GM12878 (cell line): Measurements from ENCODE around the gene COL24A1. TPM values are rescaled to one million over a fixed set of nuclear protein-coding genes. Genes with fewer than 3 reads are reported as not detected.

Experiments
- ATAC-seq: fragments of 200-7000 bp; cut with Tn5 transposase; 3 replicates; pipeline ENCODE4 v1.9.1; 2020; ENCODE audit warnings: mild to moderate bottlenecking, moderate library complexity
- BruUV-seq: library from RNA; stranded (reverse); fragments of 400-500 nt; replicated peaks from 2 replicates; lab custom pipeline; 2021; lab: Mats Ljungman, UMichigan
- CTCF ChIA-PET: fragments of 300-600 bp; sonication (Branson Sonifier 250); formaldehyde crosslinking; extraction: SDS; loops from one replicate; lab custom pipeline; 2021; ENCODE audit warnings: inconsistent platforms; lab: Yijun Ruan, JAX
- POLR2A ChIA-PET: fragments of 350-600 bp; formaldehyde crosslinking; extraction: SDS; loops from one replicate; lab custom pipeline; 2021; ENCODE audit warnings: inconsistent platforms; lab: Charles Lee
- RAD21 ChIA-PET: fragments of 300-600 bp; sonication (Branson Sonifier 250); formaldehyde crosslinking; loops from one replicate; lab custom pipeline; 2023; ENCODE audit warnings: antibody characterized with exemption; ENCODE audit not compliant: unreplicated experiment; lab: Charles Lee
- SMC1A ChIA-PET: fragments of 300-600 bp; sonication (Branson Sonifier 250); formaldehyde crosslinking; loops from one replicate; lab custom pipeline; 2023; ENCODE audit not compliant: unreplicated experiment, uncharacterized antibody; lab: Charles Lee
- DNase-seq: peaks from one replicate; pipeline ENCODE4 v3.0.0-alpha.2; 2011; ENCODE audit warnings: low read depth, low spot score
- FAIRE-seq: peaks from 3 replicates; lab custom pipeline; 2011; peaks lifted over from hg19 to GRCh38; lab: Jason Lieb, UNC
- H2AFZ ChIP-seq: 2 replicates; pipeline ENCODE4 v1.6.0; 2011; ENCODE audit warnings: low read depth, low read length, control low read depth; ENCODE audit not compliant: control insufficient read depth
- H3K27ac ChIP-seq: 2 replicates; pipeline ENCODE4 v1.5.1; 2011; ENCODE audit warnings: control low read depth; ENCODE audit not compliant: control insufficient read depth, insufficient read depth
- H3K27me3 ChIP-seq, 2 experiments: replicated peaks in 1 of 2; 2 replicates each; pipeline versions ENCODE4 v1.6.0 to v1.6.1; 2011; ENCODE audit warnings: low read length in 1 of 2; ENCODE audit not compliant: control insufficient read depth in 2 of 2, insufficient read depth in 2 of 2
- H3K36me3 ChIP-seq, 2 experiments: 2 replicates each; pipeline ENCODE4 v1.5.1; 2011; ENCODE audit warnings: low read length in 1 of 2; ENCODE audit not compliant: control insufficient read depth in 2 of 2, insufficient read depth in 2 of 2
- H3K4me1 ChIP-seq: 2 replicates; pipeline ENCODE4 v1.6.1; 2011; ENCODE audit warnings: mild to moderate bottlenecking, low read length, moderate library complexity, mixed read lengths; ENCODE audit not compliant: control insufficient read depth, insufficient read depth
- H3K4me2 ChIP-seq: 2 replicates; pipeline ENCODE4 v1.6.0; 2011; ENCODE audit warnings: control low read depth; ENCODE audit not compliant: control insufficient read depth, insufficient read depth
- H3K4me3 ChIP-seq: fragments of 200-600 bp; sonication (generic); 2 replicates; pipeline ENCODE4 v1.5.1; 2016
- H3K79me2 ChIP-seq: 2 replicates; pipeline ENCODE4 v1.6.0; 2011; ENCODE audit warnings: low read length; ENCODE audit not compliant: control insufficient read depth, insufficient read depth
- H3K9ac ChIP-seq: 2 replicates; pipeline ENCODE4 v1.8.0; 2011; ENCODE audit warnings: low read length, control low read depth, mixed read lengths; ENCODE audit not compliant: control insufficient read depth, insufficient read depth
- H3K9me3 ChIP-seq: replicated peaks from 3 replicates; pipeline ENCODE4 v1.5.1; 2011; ENCODE audit warnings: mild to moderate bottlenecking, low read length; ENCODE audit not compliant: control insufficient read depth, insufficient read depth
- H4K20me1 ChIP-seq: 2 replicates; pipeline ENCODE4 v1.6.0; 2011; ENCODE audit not compliant: control insufficient read depth, insufficient read depth
- ATF2 ChIP-seq: IDR thresholded peaks from 2 replicates; pipeline ENCODE4 v1.6.1; 2012; ENCODE audit warnings: low read length, inconsistent platforms
- BCLAF1 ChIP-seq: fragments of 450-650 bp; IDR thresholded peaks from 2 replicates; pipeline ENCODE4 v1.6.1; 2017; ENCODE audit warnings: antibody characterized with exemption, mild to moderate bottlenecking, moderate library complexity
- EED ChIP-seq: sonication (generic); IDR thresholded peaks from 2 replicates; pipeline ENCODE4 v1.6.1; 2016; ENCODE audit warnings: antibody characterized with exemption, low read depth
- ELK1 ChIP-seq: IDR thresholded peaks from 2 replicates; pipeline ENCODE4 v1.6.1; 2012; ENCODE audit warnings: low read depth, low read length, improper control_type of control experiment
- FOXK2 ChIP-seq: fragments of 450-650 bp; IDR thresholded peaks from 2 replicates; pipeline ENCODE4 v1.6.1; 2017; ENCODE audit warnings: mild to moderate bottlenecking, moderate library complexity
- FOXM1 ChIP-seq: IDR thresholded peaks from 2 replicates; pipeline ENCODE4 v1.6.1; 2012; ENCODE audit warnings: low read depth, mild to moderate bottlenecking, inconsistent platforms, low read length, moderate library complexity
- KDM1A ChIP-seq: fragments of 200-600 bp; sonication (generic); IDR thresholded peaks from 2 replicates; pipeline ENCODE4 v1.6.1; 2016; ENCODE audit warnings: borderline replicate concordance
- MEF2A ChIP-seq: IDR thresholded peaks from 2 replicates; pipeline ENCODE4 v1.6.1; 2011; ENCODE audit warnings: low read depth, mild to moderate bottlenecking, low read length, moderate library complexity; ENCODE audit not compliant: insufficient read depth
- MYB ChIP-seq: fragments of 150-350 bp; IDR thresholded peaks from 2 replicates; pipeline ENCODE4 v1.6.1; 2014; ENCODE audit warnings: mild to moderate bottlenecking, low read depth, low read length, borderline replicate concordance
- NFXL1 ChIP-seq: fragments of 450-650 bp; IDR thresholded peaks from 2 replicates; pipeline ENCODE4 v1.6.1; 2017; ENCODE audit warnings: antibody characterized with exemption, mild to moderate bottlenecking, borderline replicate concordance
- RBBP5 ChIP-seq: fragments of 200-600 bp; sonication (generic); conservative IDR thresholded peaks from 2 replicates; pipeline ENCODE4 v1.6.1; 2016
- STAT1 ChIP-seq: fragments of 450-650 bp; conservative IDR thresholded peaks from 2 replicates; pipeline ENCODE4 v1.6.1; 2014; ENCODE audit warnings: antibody characterized with exemption, mild to moderate bottlenecking
- WGBS: methylation state at CpG from one replicate; pipeline ENCODE4 v1.1.6; 2016; ENCODE audit warnings: low lambda C conversion rate; ENCODE audit not compliant: insufficient replicate concordance, insufficient coverage; ENCODE audit errors: missing lambda C conversion rate; 5-methylcytosine and 5-hydroxymethylcytosine counted together
- in situ Hi-C: fragments of 300-500 bp; cut with MboI; formaldehyde crosslinking; loops from 9 replicates; pipeline ENCODE4 v1.14.3; 2018; ENCODE audit warnings: mixed read lengths
- intact Hi-C: fragments of 100-400 bp; cut with micrococcal nuclease; formaldehyde crosslinking; loops from one replicate; pipeline ENCODE4 v1.14.2; 2022; ENCODE audit not compliant: unreplicated experiment
- polyA plus RNA-seq, 11 experiments: library from polyadenylated mRNA; depleted of rRNA in 4 of 11; unstranded in 6 of 11; stranded (reverse) in 5 of 11; fragments of >200 nt; fragmentation: Nextera tagmentation in 4 of 11; fragmentation: Illumina TruSeq in 1 of 11; extraction: Ambion mirVana in 4 of 11; extraction: Trizol in 1 of 11; gene quantifications; 1 replicate in 1 of 11; 2 replicates in 10 of 11; pipeline versions ENCODE4 v1.2.1 to v1.2.3, GENCODE V29; 2011 to 2016; ENCODE audit warnings: inconsistent platforms in 2 of 11, missing spikeins in 2 of 11, low read depth in 1 of 11
- total RNA-seq, 4 experiments: library from RNA; depleted of rRNA in 3 of 4; stranded (reverse); fragments of >200 nt in 3 of 4; fragmentation: Illumina TruSeq in 1 of 4; extraction: Trizol in 1 of 4; gene quantifications; 2 replicates each; pipeline versions ENCODE4 v1.2.1 to v1.2.3, GENCODE V29; 2013 to 2021
- TF ChIP-seq, protein P1 (sequence below): IDR thresholded peaks from 2 replicates; pipeline ENCODE4 v1.6.1; 2011; ENCODE audit warnings: borderline replicate concordance, low read depth, mild to moderate bottlenecking, moderate library complexity, low read length; ENCODE audit not compliant: insufficient read depth, poor library complexity, severe bottlenecking

COL24A1 gene
- total and polyA plus RNA-seq, 10 of the 15 experiments (the other 5 are each of a cell fraction or from before 2014, with no cell fraction given) = 0.19 to 4.1 (median 2.0) TPM

DNA sequence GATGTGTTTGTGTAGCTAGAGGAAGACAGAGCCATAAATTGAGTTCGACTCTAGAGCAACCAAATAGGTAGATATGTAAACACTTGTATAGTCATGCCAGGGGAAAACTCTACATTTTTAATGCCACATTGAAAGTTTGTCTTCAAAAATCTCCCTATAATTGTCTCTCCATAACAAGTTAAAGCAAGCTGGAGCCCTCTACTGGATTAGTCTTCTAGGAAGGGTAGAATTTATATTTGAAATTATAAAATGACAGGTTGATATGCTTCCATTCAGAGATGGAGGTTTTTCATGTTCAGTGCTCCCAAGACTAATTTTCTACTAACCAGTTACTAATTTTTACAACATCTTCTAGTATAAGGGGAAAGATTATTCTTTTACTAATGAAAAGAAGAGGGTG lies 13.1 kb upstream of the COL24A1 start:
- H3K27me3 ChIP-seq = no peaks in the 10 kb centered on the region
- H2AFZ ChIP-seq = no peak overlapping the region
- H3K4me2 ChIP-seq = no peak overlapping the region
- H3K27ac ChIP-seq = no peak overlapping the region
- no peaks in the 10 kb centered on the region for H3K4me1 ChIP-seq
- SMC1A ChIA-PET = no interaction called here
- H4K20me1 ChIP-seq = no peaks in the 10 kb centered on the region
- DNase-seq (no peak), FAIRE-seq (no peak), ATAC-seq (no peak)
- no TSS peak for BruUV-seq
- no peak overlapping the region for H3K4me3 ChIP-seq
- RAD21 ChIA-PET = no interaction called here
- no peaks in the 10 kb centered on the region for H3K79me2 ChIP-seq
- TF ChIP-seq FOXK2 = no peak
- TF ChIP-seq STAT1 = no peak
- no peak for TF ChIP-seq ATF2
- TF ChIP-seq FOXM1 = no peak
- TF ChIP-seq RBBP5 = no peak
- TF ChIP-seq MEF2A = no peak
- TF ChIP-seq, protein P1, sequence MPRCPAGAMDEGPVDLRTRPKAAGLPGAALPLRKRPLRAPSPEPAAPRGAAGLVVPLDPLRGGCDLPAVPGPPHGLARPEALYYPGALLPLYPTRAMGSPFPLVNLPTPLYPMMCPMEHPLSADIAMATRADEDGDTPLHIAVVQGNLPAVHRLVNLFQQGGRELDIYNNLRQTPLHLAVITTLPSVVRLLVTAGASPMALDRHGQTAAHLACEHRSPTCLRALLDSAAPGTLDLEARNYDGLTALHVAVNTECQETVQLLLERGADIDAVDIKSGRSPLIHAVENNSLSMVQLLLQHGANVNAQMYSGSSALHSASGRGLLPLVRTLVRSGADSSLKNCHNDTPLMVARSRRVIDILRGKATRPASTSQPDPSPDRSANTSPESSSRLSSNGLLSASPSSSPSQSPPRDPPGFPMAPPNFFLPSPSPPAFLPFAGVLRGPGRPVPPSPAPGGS = no peak
- no peak for TF ChIP-seq BCLAF1
- TF ChIP-seq KDM1A = no peak
- TF ChIP-seq NFXL1 = no peak
- no peak for TF ChIP-seq EED
- no peak for TF ChIP-seq ELK1
- no peak for TF ChIP-seq MYB
- no peak overlapping the region for H3K9ac ChIP-seq
- CTCF ChIA-PET = interaction anchor here (0.7 kb wide), 1 partner anchor 21 kb away, joined by 3 read pairs; no protein-coding TSS in a partner anchor
- WGBS = 0% methylated on average over 1 of the region's 1 CpG
- intact Hi-C loops (no loop called here), in situ Hi-C loops (no loop called here)
- no peaks in the 10 kb centered on the region for H3K36me3 ChIP-seq
- H3K9me3 ChIP-seq = no peaks in the 10 kb centered on the region
- POLR2A ChIA-PET = no interaction called here
